HepG2 (cell line): Measurements from ENCODE around the gene FGD2. TPM values are rescaled to one million over a fixed set of nuclear protein-coding genes. Genes with fewer than 3 reads are reported as not detected.

Experiments used
- BATF2 ChIP-seq: sonication (generic); formaldehyde crosslinking; IDR thresholded peaks from 2 replicates; pipeline ENCODE4 v1.8.0; 2022; ENCODE audit warnings: mild to moderate bottlenecking, missing genetic modification reagents, moderate library complexity
- CCAR2 ChIP-seq: fragments of 200-400 bp; formaldehyde crosslinking; optimal IDR thresholded peaks from 2 replicates; pipeline ENCODE3; 2018; ENCODE audit warnings: low read depth, mild to moderate bottlenecking, low read length, moderate library complexity
- FOXM1 ChIP-seq: sonication (generic); formaldehyde crosslinking; IDR thresholded peaks from 2 replicates; pipeline ENCODE4 v1.5.0; 2020; ENCODE audit warnings: missing genetic modification reagents
- HINFP ChIP-seq: sonication (generic); formaldehyde crosslinking; IDR thresholded peaks from 2 replicates; pipeline ENCODE4 v1.4.0; 2020; ENCODE audit warnings: low read depth, mild to moderate bottlenecking, missing genetic modification reagents
- HOXD1 ChIP-seq: sonication (generic); formaldehyde crosslinking; IDR thresholded peaks from 2 replicates; pipeline ENCODE4 v1.5.0; 2020; ENCODE audit warnings: missing genetic modification reagents
- ISL2 ChIP-seq: sonication (generic); formaldehyde crosslinking; IDR thresholded peaks from 2 replicates; pipeline ENCODE4 v1.5.0; 2020; ENCODE audit warnings: missing genetic modification reagents
- KMT2A ChIP-seq: sonication (generic); formaldehyde crosslinking; IDR thresholded peaks from 2 replicates; pipeline ENCODE4 v1.4.0; 2020; ENCODE audit warnings: missing genetic modification reagents
- NFIB ChIP-seq: sonication (generic); formaldehyde crosslinking; IDR thresholded peaks from 2 replicates; pipeline ENCODE4 v1.9.0; 2021; ENCODE audit warnings: missing genetic modification reagents, mild to moderate bottlenecking, borderline replicate concordance
- NR0B2 ChIP-seq: sonication (generic); formaldehyde crosslinking; IDR thresholded peaks from 2 replicates; pipeline ENCODE4 v1.4.0; 2020; ENCODE audit warnings: mild to moderate bottlenecking, missing genetic modification reagents
- NR2F2 ChIP-seq: IDR thresholded peaks from 2 replicates; pipeline ENCODE4 v1.6.1; 2012; ENCODE audit warnings: low read depth, inconsistent platforms, borderline replicate concordance
- RARA ChIP-seq: IDR thresholded peaks from 2 replicates; pipeline ENCODE4 v1.6.1; 2016; ENCODE audit warnings: missing genetic modification reagents, missing compliant biosample characterization
- SMYD3 ChIP-seq: sonication (generic); formaldehyde crosslinking; IDR thresholded peaks from 2 replicates; pipeline ENCODE4 v1.8.1; 2023; ENCODE audit warnings: mild to moderate bottlenecking, missing genetic modification reagents
- SP4 ChIP-seq: sonication (generic); formaldehyde crosslinking; IDR thresholded peaks from 2 replicates; pipeline ENCODE4 v1.8.1; 2023; ENCODE audit warnings: mild to moderate bottlenecking, missing genetic modification reagents
- TBX2 ChIP-seq: sonication (generic); formaldehyde crosslinking; IDR thresholded peaks from 2 replicates; pipeline ENCODE4 v1.5.0; 2020; ENCODE audit warnings: missing genetic modification reagents, mild to moderate bottlenecking, borderline replicate concordance
- TFE3 ChIP-seq: IDR thresholded peaks from 2 replicates; pipeline ENCODE4 v1.6.1; 2016
- ZBTB14 ChIP-seq: sonication (generic); formaldehyde crosslinking; IDR thresholded peaks from 2 replicates; pipeline ENCODE4 v1.4.0; 2020; ENCODE audit warnings: missing genetic modification reagents
- ZBTB42 ChIP-seq: sonication (generic); formaldehyde crosslinking; IDR thresholded peaks from 2 replicates; pipeline ENCODE4 v1.5.0; 2020; ENCODE audit warnings: mild to moderate bottlenecking, missing genetic modification reagents
- ZNF337 ChIP-seq: sonication (generic); formaldehyde crosslinking; IDR thresholded peaks from 2 replicates; pipeline ENCODE4 v1.5.1; 2020; ENCODE audit warnings: missing genetic modification reagents, low read depth, mild to moderate bottlenecking, borderline replicate concordance
- ZNF414 ChIP-seq: sonication (generic); formaldehyde crosslinking; IDR thresholded peaks from 2 replicates; pipeline ENCODE4 v1.5.0; 2020; ENCODE audit warnings: missing genetic modification reagents
- ZNF484 ChIP-seq: sonication (generic); formaldehyde crosslinking; IDR thresholded peaks from 2 replicates; pipeline ENCODE4 v1.5.1; 2020; ENCODE audit warnings: mild to moderate bottlenecking, low read depth, missing genetic modification reagents, borderline replicate concordance
- ZNF570 ChIP-seq: sonication (generic); formaldehyde crosslinking; IDR thresholded peaks from 2 replicates; pipeline ENCODE4 v1.4.0; 2020; ENCODE audit warnings: mild to moderate bottlenecking, missing genetic modification reagents, borderline replicate concordance
- ZNF672 ChIP-seq: sonication (generic); formaldehyde crosslinking; IDR thresholded peaks from 2 replicates; pipeline ENCODE4 v1.8.1; 2022; ENCODE audit warnings: missing genetic modification reagents
- polyA plus RNA-seq, 8 experiments: library from polyadenylated mRNA; depleted of rRNA in 3 of 8; stranded (reverse) in 7 of 8; unstranded in 1 of 8; fragments of >200 nt; fragmentation: Illumina TruSeq in 4 of 8; extraction: Trizol in 4 of 8; gene quantifications; 2 replicates each; pipeline versions ENCODE4 v1.2.1 to v1.2.3, GENCODE V29; 2011 to 2016; ENCODE audit warnings: low read depth in 4 of 8, missing spikeins in 1 of 8, mixed read lengths in 1 of 8; ENCODE audit not compliant: insufficient read depth in 1 of 8
- total RNA-seq, 5 experiments: library from RNA; depleted of rRNA; stranded (reverse); fragments of >200 nt; fragmentation: Illumina TruSeq; extraction: Trizol; gene quantifications; 2 replicates each; pipeline ENCODE4 v1.2.3, GENCODE V29; 2016; ENCODE audit warnings: low read depth in 1 of 5

FGD2 gene
- total and polyA plus RNA-seq, 2 of the 13 experiments (the other 11 are each of a cell fraction or from before 2014, with no cell fraction given) = not detected

- TF ChIP-seq TFE3 (CRISPR knock-in tag) = peak; percentile 86
- TF ChIP-seq RARA = peak; percentile 83
- TF ChIP-seq ZBTB42 = no peak; the same call in 1 of the 2 replicates
- TF ChIP-seq ZBTB14 (CRISPR knock-in tag) = no peak
- no peak for TF ChIP-seq CCAR2
- no peak for TF ChIP-seq ZNF570 (CRISPR knock-in tag)
- no peak for TF ChIP-seq SMYD3 (CRISPR knock-in tag)
- TF ChIP-seq HOXD1 = no peak
- 0 out of 2 replicates have a peak, but pooled peaks have one; percentile 27 for TF ChIP-seq BATF2 (CRISPR knock-in tag)
- TF ChIP-seq KMT2A (CRISPR knock-in tag) = peak; percentile 62
- peak; percentile 60; the same call in 1 of the 2 replicates for TF ChIP-seq ISL2
- TF ChIP-seq TBX2 (CRISPR knock-in tag) = peak; percentile 94
- TF ChIP-seq ZNF337 = no peak
- no peak for TF ChIP-seq FOXM1
- TF ChIP-seq NFIB (CRISPR knock-in tag) = no peak
- TF ChIP-seq SP4 (CRISPR knock-in tag) = peak; percentile 53
- TF ChIP-seq ZNF414 (CRISPR knock-in tag) = peak; percentile 61; the same call in 1 of the 2 replicates
- peak; percentile 61; the same call in 1 of the 2 replicates for TF ChIP-seq NR2F2
- no peak for TF ChIP-seq ZNF672 (CRISPR knock-in tag)
- TF ChIP-seq ZNF484 (CRISPR knock-in tag) = no peak
- no peak for TF ChIP-seq NR0B2 (CRISPR knock-in tag)
- TF ChIP-seq HINFP (CRISPR knock-in tag) = no peak
Measured at GRCh38 chr6:37059344-37060194, 54.1 kb downstream of the FGD2 start (continued).
